Transverse colon (tissue), 4 donors: Measurements from ENCODE around the gene AJAP1. TPM values are rescaled to one million over a fixed set of nuclear protein-coding genes. Genes with fewer than 3 reads are reported as not detected.

Experiments
- DNase-seq: peaks from one replicate; pipeline ENCODE4 v3.0.0-alpha.2; 2019
- H3K27ac ChIP-seq, 4 donors: fragments of 200-600 bp; sonication (generic); 2 replicates each; pipeline ENCODE4 v1.5.1; 2016 to 2018; ENCODE audit warnings: inconsistent platforms in 4 of 4
- H3K27me3 ChIP-seq: fragments of 200-600 bp; sonication (generic); 2 replicates; pipeline ENCODE4 v1.5.1; 2017; ENCODE audit warnings: inconsistent platforms
- H3K36me3 ChIP-seq, 4 donors: fragments of 200-600 bp; sonication (generic); 2 replicates each; pipeline ENCODE4 v1.5.1; 2017 to 2019; ENCODE audit warnings: inconsistent platforms in 4 of 4
- H3K4me1 ChIP-seq, 4 donors: fragments of 200-600 bp; sonication (generic); 2 replicates each; pipeline ENCODE4 v1.5.1; 2017 to 2020; ENCODE audit warnings: inconsistent platforms in 4 of 4
- H3K4me3 ChIP-seq, 4 donors: fragments of 200-600 bp; sonication (generic); 1 replicate in 1 of 4; 2 replicates in 3 of 4; pipeline versions ENCODE4 v1.5.1 to v1.6.1; 2017 to 2019; ENCODE audit warnings: inconsistent platforms in 4 of 4
- H3K9me3 ChIP-seq, 2 donors: fragments of 200-600 bp; sonication (generic); 2 replicates each; pipeline ENCODE4 v1.5.1; 2017 to 2019; ENCODE audit warnings: inconsistent platforms in 2 of 2
- CTCF ChIP-seq, 5 experiments: fragments of 200-600 bp in 3 of 5; fragments of 450-650 bp in 2 of 5; sonication (generic) in 3 of 5; IDR thresholded peaks; 1 replicate in 2 of 5; 2 replicates in 3 of 5; pipeline ENCODE4 v1.5.1; 2016 to 2017; ENCODE audit warnings: antibody characterized with exemption in 5 of 5, inconsistent platforms in 3 of 5, mild to moderate bottlenecking in 2 of 5, moderate library complexity in 1 of 5
- EP300 ChIP-seq: sonication (generic); formaldehyde crosslinking; IDR thresholded peaks from one replicate; pipeline ENCODE4 v1.6.1; 2017; ENCODE audit warnings: antibody characterized with exemption, low read depth
- POLR2A ChIP-seq: fragments of 450-650 bp; IDR thresholded peaks from one replicate; pipeline ENCODE4 v1.6.1; 2016; ENCODE audit warnings: antibody characterized with exemption, mild to moderate bottlenecking, moderate library complexity
- POLR2AphosphoS5 ChIP-seq, 3 donors: sonication (generic); formaldehyde crosslinking; IDR thresholded peaks; one replicate each; pipeline ENCODE4 v1.6.1; 2016; ENCODE audit warnings: antibody characterized with exemption in 3 of 3
- WGBS, 2 donors: methylation state at CpG; one replicate each; pipeline ENCODE4 v1.1.5; 2018; ENCODE audit warnings: low coverage in 1 of 2; 5-methylcytosine and 5-hydroxymethylcytosine counted together
- in situ Hi-C, 4 donors: fragments of 200-750 bp; cut with MboI; loops; one replicate each; pipeline versions ENCODE4 v1.15.0 to v1.15.1; 2017; ENCODE audit warnings: low sequenced_read_pairs in 3 of 4, low pct_ligation_motif_present in 1 of 4, low pct_unique_long_range_greater_than_20kb in 1 of 4
- intact Hi-C: fragments of 100-400 bp; cut with DNase I; formaldehyde crosslinking; loops from one replicate; pipeline ENCODE4 v1.15.1; 2023; ENCODE audit warnings: low total_unique reads
- total RNA-seq, 4 donors: library from RNA; depleted of rRNA; stranded (reverse); fragments of >200 nt; gene quantifications; one replicate each; pipeline ENCODE4 v1.1.0, GENCODE V29; 2016

AJAP1 gene
- total RNA-seq, 4 donors from 2014 or later = 0.14 to 0.16 TPM; not detected in 2

DNA sequence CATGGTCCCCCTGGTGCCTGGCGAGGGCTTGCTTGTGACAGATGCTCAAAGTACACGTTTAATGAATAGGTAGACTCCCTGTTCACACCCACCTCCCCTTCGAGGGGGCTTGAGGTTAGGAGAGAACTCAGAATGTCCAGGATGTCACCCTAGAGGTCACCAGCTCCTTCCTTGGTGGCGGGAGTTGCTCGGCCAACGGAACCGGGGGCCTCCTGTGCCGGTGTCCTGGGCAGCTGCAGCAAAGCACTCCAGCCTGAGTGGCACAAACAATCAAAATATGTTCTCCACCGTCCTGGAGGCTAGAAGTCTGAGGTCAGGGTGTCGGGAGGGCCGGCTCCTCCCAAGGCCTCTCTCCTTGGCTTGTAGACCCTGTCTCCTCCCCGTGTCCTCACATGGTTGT is 71.0 kb downstream of the AJAP1 start:
- intact Hi-C loops = no loop called here

GRCh38 chr1:4726620-4727341 is 72.4 kb downstream of the AJAP1 start:
- in situ Hi-C loops (no loop called here), intact Hi-C loops (no loop called here)
- Histone ChIP-seq H3K27ac (no peak overlapping the region), H3K9me3 (no peaks in the 10 kb centered on the region), H3K4me1 (peaks cover 0 to 3% (median 0%) of the 10 kb centered on the region in 4 donors), H3K4me3 (no peak overlapping the region), H3K36me3 (no peaks in the 10 kb centered on the region), H3K27me3 (no peaks in the 10 kb centered on the region)
- TF ChIP-seq CTCF (IDR thresholded peaks at IDR 0.05) (no peak), POLR2A (no peak), POLR2AphosphoS5 (IDR thresholded peaks at IDR 0.05) (no peak), EP300 (no peak)
- DNase-seq = no peak
- WGBS, 2 donors = 73% methylated on average over 26 of the region's 26 CpGs; no CpG with 5 or more reads in 1 of the 2 donors

More for the DNA sequence above, 71.0 kb downstream of the AJAP1 start:
- no peak overlapping the region for H3K4me3 ChIP-seq
- TF ChIP-seq CTCF (IDR thresholded peaks at IDR 0.05) (no peak), POLR2A (no peak), POLR2AphosphoS5 (IDR thresholded peaks at IDR 0.05) (no peak), EP300 (no peak)
- DNase-seq = no peak
- no peaks in the 10 kb centered on the region for H3K27me3 ChIP-seq
- H3K27ac ChIP-seq = no peak overlapping the region
- H3K36me3 ChIP-seq = no peaks in the 10 kb centered on the region
- 81% methylated on average over 12 of the region's 12 CpGs; no CpG with 5 or more reads in 1 of the 2 donors for WGBS, 2 donors
- in situ Hi-C loops = no loop called here
- H3K4me1 ChIP-seq = peaks cover 0 to 3% (median 0%) of the 10 kb centered on the region in 4 donors
- H3K9me3 ChIP-seq = no peaks in the 10 kb centered on the region

DNA sequence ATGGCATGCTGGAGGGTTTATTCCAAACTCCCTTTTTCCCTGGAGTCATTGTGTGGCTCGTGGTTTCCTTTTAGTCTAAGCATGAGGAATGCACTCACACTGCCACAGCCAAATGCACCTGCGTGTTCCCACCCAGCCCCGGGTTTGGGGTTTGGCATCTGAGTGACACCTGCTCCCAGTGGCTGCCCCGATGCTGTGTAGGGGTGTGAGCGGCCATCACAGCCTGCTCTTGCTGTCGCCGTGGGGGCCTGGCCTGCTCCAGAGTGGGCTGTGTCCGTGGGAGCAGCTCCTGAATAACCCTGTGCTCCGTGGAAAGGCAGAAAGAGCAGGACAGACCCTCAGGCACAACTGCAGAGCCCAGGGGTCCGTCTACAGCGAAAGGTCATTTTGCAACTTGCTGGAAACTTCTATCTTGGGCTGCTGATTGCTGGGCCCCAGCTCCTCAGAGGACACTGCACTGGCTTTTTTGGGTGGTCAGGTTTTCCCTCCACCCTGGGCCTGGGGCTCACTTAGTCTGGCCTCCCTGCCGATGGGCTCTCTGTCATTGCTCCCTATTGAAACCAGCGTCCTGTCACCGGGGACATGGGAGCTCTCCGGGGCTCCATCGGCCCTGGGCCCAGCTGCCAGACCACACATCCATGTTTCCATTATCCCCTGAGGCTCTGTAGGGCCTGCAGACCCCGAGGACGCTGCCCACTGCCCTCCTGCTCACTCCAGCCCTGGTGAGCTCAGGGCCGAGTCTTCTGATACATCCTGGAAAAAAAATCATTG is 74.1 kb downstream of the AJAP1 start:
- in situ Hi-C loops (no loop called here), intact Hi-C loops (no loop called here)
- WGBS, 2 donors = 70 to 72% methylated on average over 2 to 19 of the region's 19 CpGs
- Histone ChIP-seq H3K4me3 (no peak overlapping the region), H3K4me1 (peaks cover 0 to 3% (median 0%) of the 10 kb centered on the region in 4 donors), H3K9me3 (no peaks in the 10 kb centered on the region), H3K27me3 (no peaks in the 10 kb centered on the region), H3K36me3 (no peaks in the 10 kb centered on the region), H3K27ac (no peak overlapping the region)
- no peak for DNase-seq
- TF ChIP-seq POLR2A (no peak), CTCF (IDR thresholded peaks at IDR 0.05) (no peak), POLR2AphosphoS5 (IDR thresholded peaks at IDR 0.05) (no peak), EP300 (no peak)

DNA sequence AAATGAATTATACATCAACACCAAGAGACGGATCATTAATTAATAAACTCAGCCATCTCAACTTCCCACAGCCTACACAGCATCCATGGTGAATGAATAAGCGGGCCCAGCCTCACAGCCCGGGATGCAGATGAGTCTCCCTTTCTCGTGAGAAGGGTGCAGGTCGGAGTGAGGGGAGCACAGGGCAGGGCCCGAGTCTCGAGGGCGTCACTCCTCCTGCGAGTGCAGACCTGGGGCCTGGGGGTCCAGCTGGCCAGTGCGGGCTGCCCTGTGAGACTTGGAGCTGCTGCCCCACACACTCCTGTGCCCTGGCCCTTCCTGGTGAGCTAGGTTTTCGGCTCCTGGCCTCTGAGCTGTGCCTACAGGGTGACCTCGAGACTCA is 74.7 kb downstream of the AJAP1 start:
- H3K4me3 ChIP-seq = no peak overlapping the region
- no peaks in the 10 kb centered on the region for H3K36me3 ChIP-seq
- H3K4me1 ChIP-seq = peaks cover 0 to 3% (median 0%) of the 10 kb centered on the region in 4 donors
- WGBS, 2 donors = 92 to 100% methylated on average over 1 to 12 of the region's 12 CpGs
- no peaks in the 10 kb centered on the region for H3K9me3 ChIP-seq
- no peaks in the 10 kb centered on the region for H3K27me3 ChIP-seq
- intact Hi-C loops (no loop called here), in situ Hi-C loops (no loop called here)
- TF ChIP-seq EP300 = no peak
- no peak for TF ChIP-seq POLR2AphosphoS5 (IDR thresholded peaks at IDR 0.05)
- TF ChIP-seq CTCF (IDR thresholded peaks at IDR 0.05) = no peak
- no peak for TF ChIP-seq POLR2A
- DNase-seq = no peak
- no peak overlapping the region for H3K27ac ChIP-seq
